ENCODE results near the gene CSNK1G3.
"Not testable (repeated sequence)": the region's sequence is repeated elsewhere in the genome, so short reads cannot be mapped to it uniquely, and the experiment has no call there.

CSNK1G3 gene

GRCh38 chr5:123511648-123512605 lies at the start of gene CSNK1G3:
CSNK1G3 (plus strand) TSS chr5:123512177; CDS start chr5:123545664, 33,487 bp downstream.
- peak; percentile 73 to 97 (median 94) for DNase-seq

GRCh38 chr5:123466839-123467238 lies 45.1 kb upstream of the CSNK1G3 start:
- DNase-seq: not testable (repeated sequence)

GRCh38 chr5:123471385-123471784 lies 40.6 kb upstream of the CSNK1G3 start:
- no peak for DNase-seq

GRCh38 chr5:123472150-123472924 lies 39.6 kb upstream of the CSNK1G3 start:
- no peak for DNase-seq

- peak in 1 of 58 donors; percentile 7 for DNase-seq
Measured at GRCh38 chr5:123474228-123474627, 37.7 kb upstream of the CSNK1G3 start.

- no peak for DNase-seq
Measured at GRCh38 chr5:123476731-123477130, 35.2 kb upstream of the CSNK1G3 start.

GRCh38 chr5:123478546-123478945 lies 33.4 kb upstream of the CSNK1G3 start:
- no peak for DNase-seq

- no peak for DNase-seq
Measured at GRCh38 chr5:123482258-123482657, 29.7 kb upstream of the CSNK1G3 start.

GRCh38 chr5:123483446-123484077 lies 28.4 kb upstream of the CSNK1G3 start:
- no peak for DNase-seq

GRCh38 chr5:123485275-123485674 lies 26.7 kb upstream of the CSNK1G3 start:
- no peak for DNase-seq

GRCh38 chr5:123486951-123487655 lies 24.9 kb upstream of the CSNK1G3 start:
- DNase-seq: peak in 2 of 58 donors; percentile 4 to 5

- DNase-seq: no peak
Measured at GRCh38 chr5:123490974-123491373, 21.0 kb upstream of the CSNK1G3 start.

- DNase-seq: not testable (repeated sequence)
Measured at GRCh38 chr5:123495211-123495610, 16.8 kb upstream of the CSNK1G3 start.

GRCh38 chr5:123496892-123497291 lies 15.1 kb upstream of the CSNK1G3 start:
- peak in 4 of 58 donors; percentile 6 to 28 (median 13) for DNase-seq

- DNase-seq: no peak
Measured at GRCh38 chr5:123500471-123500870, 11.5 kb upstream of the CSNK1G3 start.

- DNase-seq: no peak
Measured at GRCh38 chr5:123502120-123502519, 9.9 kb upstream of the CSNK1G3 start.

- no peak for DNase-seq
Measured at GRCh38 chr5:123503299-123503698, 8.7 kb upstream of the CSNK1G3 start.

- DNase-seq: no peak
Measured at GRCh38 chr5:123505633-123506032, 6.3 kb upstream of the CSNK1G3 start.

- no peak for DNase-seq
Measured at GRCh38 chr5:123508441-123508840, 3.5 kb upstream of the CSNK1G3 start.

GRCh38 chr5:123511290-123511647 lies 708 bp upstream of the CSNK1G3 start:
- DNase-seq: no peak

Data from anterior cingulate cortex (tissue), 58 donors.